ENCODE results near the gene PAX9.
"Not testable (repeated sequence)": the region's sequence is repeated elsewhere in the genome, so short reads cannot be mapped to it uniquely, and the experiment has no call there.

PAX9 gene

GRCh38 chr14:36676236-36676635, 14.6 kb downstream of the PAX9 start:
- DNase-seq: no peak

- no peak for DNase-seq
These were observed 20.7 kb downstream of the PAX9 start for GRCh38 chr14:36682338-36682737.

- DNase-seq: no peak
These were observed 21.5 kb downstream of the PAX9 start for GRCh38 chr14:36683083-36683724.

GRCh38 chr14:36684946-36685345, 23.3 kb downstream of the PAX9 start:
- DNase-seq: no peak

- DNase-seq: no peak
These were observed 28.8 kb downstream of the PAX9 start for GRCh38 chr14:36690311-36691040.

- DNase-seq: not testable (repeated sequence)
These were observed 37.8 kb downstream of the PAX9 start for GRCh38 chr14:36699420-36699819.

GRCh38 chr14:36700651-36701050, 39.0 kb downstream of the PAX9 start:
- DNase-seq: no peak

- DNase-seq: no peak
These were observed 39.5 kb downstream of the PAX9 start for GRCh38 chr14:36701132-36701531.

- no peak for DNase-seq
These were observed 40.8 kb downstream of the PAX9 start for GRCh38 chr14:36702474-36702873.

GRCh38 chr14:36707570-36707969, 45.9 kb downstream of the PAX9 start:
- no peak for DNase-seq

- no peak for DNase-seq
These were observed 52.5 kb downstream of the PAX9 start for GRCh38 chr14:36713960-36714703.

- DNase-seq: no peak
These were observed 55.0 kb downstream of the PAX9 start for GRCh38 chr14:36716614-36717184.

- no peak for DNase-seq
These were observed 55.7 kb downstream of the PAX9 start for GRCh38 chr14:36717363-36717762.

- no peak for DNase-seq
These were observed 56.6 kb downstream of the PAX9 start for GRCh38 chr14:36718216-36718615.

GRCh38 chr14:36719823-36720222, 58.2 kb downstream of the PAX9 start:
- no peak for DNase-seq

GRCh38 chr14:36720657-36721056, 59.0 kb downstream of the PAX9 start:
- no peak for DNase-seq

GRCh38 chr14:36721877-36722276, 60.2 kb downstream of the PAX9 start:
- DNase-seq: no peak

- no peak for DNase-seq
These were observed 61.9 kb downstream of the PAX9 start for GRCh38 chr14:36723530-36723929.

- no peak for DNase-seq
These were observed 62.5 kb downstream of the PAX9 start for GRCh38 chr14:36724162-36724561.

GRCh38 chr14:36726128-36726527, 64.5 kb downstream of the PAX9 start:
- no peak for DNase-seq
